ENCODE results near the gene APOA4. TPM values are rescaled to one million over a fixed set of nuclear protein-coding genes. Genes with fewer than 3 reads are reported as not detected.

APOA4 gene
- total RNA-seq (2014; rRNA removed; shearing (Covaris generic)) = not detected in 2 replicates
- not detected in 2 replicates for polyA plus RNA-seq (2014; cell fraction: nucleus; rRNA removed)

GRCh38 chr11:116823031-116823843 is at the start of gene APOA4:
Gene APOA4, minus strand, starts transcription at chr11:116823304. Its CDS starts 113 bp downstream, at chr11:116823191.
- no peak for DNase-seq (ENCODE audit: extremely low read depth, low read depth)

DNA sequence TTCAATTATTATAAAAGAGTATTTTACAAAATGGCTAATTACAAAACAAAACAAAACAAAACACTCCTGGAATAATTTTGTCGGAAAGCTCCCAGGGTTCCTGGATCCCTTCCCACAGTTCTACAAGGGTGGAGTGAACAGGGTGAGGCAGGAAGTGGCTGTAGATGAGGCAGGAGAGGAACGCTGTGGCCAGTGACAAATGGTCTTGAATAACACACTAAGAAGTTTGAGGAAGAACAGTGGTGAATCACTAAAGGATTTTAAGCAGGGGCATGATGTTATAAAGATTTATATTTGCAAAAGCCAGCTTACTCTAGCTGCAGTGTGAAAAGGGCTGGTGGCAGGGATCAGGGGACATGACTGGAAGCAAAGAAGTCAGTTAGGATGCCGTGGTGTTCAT is 48.1 kb upstream of the APOA4 start:
- no peak for DNase-seq (ENCODE audit: extremely low read depth, low read depth)

GRCh38 chr11:116870054-116870453 is 47.0 kb upstream of the APOA4 start:
- DNase-seq (ENCODE audit: extremely low read depth, low read depth) = no peak

- DNase-seq (ENCODE audit: extremely low read depth, low read depth) = no peak
These were observed 46.5 kb upstream of the APOA4 start for GRCh38 chr11:116869610-116870009.

DNA sequence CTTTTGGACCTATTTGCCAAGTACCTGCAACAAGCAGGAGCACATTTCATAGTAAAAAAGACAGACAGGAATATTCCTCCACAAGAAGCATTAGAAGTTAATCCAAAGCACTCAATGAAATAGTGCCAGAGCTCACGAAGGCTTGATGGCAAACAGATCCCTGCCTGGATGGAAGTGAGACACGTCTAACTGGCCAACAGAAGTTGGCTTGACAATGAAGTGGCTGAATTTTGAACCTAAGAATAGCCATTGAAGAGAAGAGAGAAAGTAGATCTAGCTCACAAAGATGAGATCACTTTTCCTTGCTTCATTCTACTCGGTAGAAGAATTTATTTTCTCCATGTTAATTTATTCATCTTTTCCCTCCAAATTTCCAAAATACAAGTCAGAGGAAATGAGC is 45.0 kb upstream of the APOA4 start:
- no peak for DNase-seq (ENCODE audit: extremely low read depth, low read depth)

GRCh38 chr11:116867619-116868018 is 44.5 kb upstream of the APOA4 start:
- no peak for DNase-seq (ENCODE audit: extremely low read depth, low read depth)

- no peak for DNase-seq (ENCODE audit: extremely low read depth, low read depth)
These were observed 43.8 kb upstream of the APOA4 start for GRCh38 chr11:116866804-116867455.

- DNase-seq (ENCODE audit: extremely low read depth, low read depth) = no peak
These were observed 42.6 kb upstream of the APOA4 start for GRCh38 chr11:116865696-116866095.

DNA sequence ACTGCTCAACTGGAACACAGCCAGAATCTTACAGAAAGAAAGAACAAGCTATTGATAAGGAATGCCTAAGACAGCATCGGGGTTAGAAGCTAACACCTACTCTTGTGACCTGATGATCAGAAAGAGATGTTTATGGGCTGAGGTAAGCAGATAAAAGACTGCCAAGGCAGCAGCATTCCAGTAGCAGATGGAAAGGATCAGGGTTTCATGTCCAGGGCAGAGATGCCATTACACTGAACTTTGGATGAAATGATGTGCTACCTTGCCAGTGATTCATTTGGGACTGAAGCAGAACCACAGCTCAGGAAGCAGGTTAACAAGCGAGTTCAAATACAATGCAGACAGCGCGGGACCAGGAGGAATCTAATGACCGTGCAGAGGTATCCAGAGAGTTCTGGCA is 41.4 kb upstream of the APOA4 start:
- no peak for DNase-seq (ENCODE audit: extremely low read depth, low read depth)

DNA sequence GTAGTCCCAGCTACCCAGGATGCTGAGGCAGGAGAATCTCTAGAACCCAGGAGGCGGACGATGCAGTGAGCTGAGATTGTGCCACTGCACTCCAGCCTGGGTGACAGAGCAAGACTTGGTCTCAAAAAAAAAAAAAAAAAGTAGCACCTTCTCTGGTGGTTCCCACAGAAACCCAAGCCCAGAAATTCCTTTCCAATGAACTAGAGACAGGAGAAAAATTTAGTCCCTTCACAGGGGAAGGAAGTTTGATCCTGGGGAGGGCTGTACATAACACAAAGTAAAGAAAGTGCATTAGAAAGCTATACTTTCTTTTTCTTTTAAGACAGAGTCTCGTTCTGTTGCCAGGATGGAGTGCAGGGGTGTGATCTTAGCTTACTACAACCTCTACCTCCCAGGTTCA is 39.8 kb upstream of the APOA4 start:
- no peak for DNase-seq (ENCODE audit: extremely low read depth, low read depth)

DNA sequence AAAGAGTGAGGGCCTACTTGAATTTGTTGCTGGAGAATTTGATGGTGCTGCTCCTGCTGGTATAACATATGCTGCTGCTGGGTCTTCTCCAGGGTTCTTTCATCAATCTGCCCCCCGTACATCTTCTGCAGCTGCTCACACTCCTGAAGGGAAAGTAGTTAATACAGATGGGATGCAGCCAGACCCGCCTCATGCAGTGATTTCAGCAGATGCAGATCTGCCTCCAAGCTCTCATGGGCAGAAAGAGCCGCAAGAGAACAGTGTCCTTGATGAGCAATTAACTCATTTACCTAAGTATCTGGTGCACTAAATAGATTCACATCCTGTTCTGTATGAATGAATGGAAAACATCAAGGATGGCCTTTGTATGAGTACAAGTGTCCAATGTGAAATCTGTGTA is 39.1 kb upstream of the APOA4 start:
- no peak for DNase-seq (ENCODE audit: extremely low read depth, low read depth)

- no peak for DNase-seq (ENCODE audit: extremely low read depth, low read depth)
These were observed 38.4 kb upstream of the APOA4 start for GRCh38 chr11:116861539-116861938.

- no peak for DNase-seq (ENCODE audit: extremely low read depth, low read depth)
These were observed 37.2 kb upstream of the APOA4 start for GRCh38 chr11:116860303-116860702.

GRCh38 chr11:116859175-116859574 is 36.1 kb upstream of the APOA4 start:
- DNase-seq (ENCODE audit: extremely low read depth, low read depth) = no peak

- DNase-seq (ENCODE audit: extremely low read depth, low read depth) = no peak
These were observed 34.8 kb upstream of the APOA4 start for GRCh38 chr11:116857936-116858335.

- no peak for DNase-seq (ENCODE audit: extremely low read depth, low read depth)
These were observed 34.2 kb upstream of the APOA4 start for GRCh38 chr11:116857316-116857715.

DNA sequence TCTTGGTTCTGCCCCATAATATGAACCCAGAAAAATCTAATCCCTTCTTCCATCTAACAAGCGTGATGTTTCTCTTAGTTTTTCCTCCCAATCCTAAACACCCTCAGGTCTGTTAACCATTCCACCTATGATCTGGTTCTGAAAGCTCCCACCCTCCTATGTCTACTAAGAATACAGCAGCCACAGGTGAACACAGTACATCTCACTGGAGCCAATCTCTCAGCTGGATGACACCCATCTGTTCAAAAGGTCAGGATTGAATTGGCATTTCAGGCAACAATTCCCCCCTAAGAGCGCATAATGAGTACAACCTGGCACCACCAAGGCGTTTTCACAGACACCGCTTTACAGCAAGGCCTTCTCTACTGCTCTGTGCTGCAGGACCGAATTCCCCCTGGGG is 33.3 kb upstream of the APOA4 start:
- no peak for DNase-seq (ENCODE audit: extremely low read depth, low read depth)

DNA sequence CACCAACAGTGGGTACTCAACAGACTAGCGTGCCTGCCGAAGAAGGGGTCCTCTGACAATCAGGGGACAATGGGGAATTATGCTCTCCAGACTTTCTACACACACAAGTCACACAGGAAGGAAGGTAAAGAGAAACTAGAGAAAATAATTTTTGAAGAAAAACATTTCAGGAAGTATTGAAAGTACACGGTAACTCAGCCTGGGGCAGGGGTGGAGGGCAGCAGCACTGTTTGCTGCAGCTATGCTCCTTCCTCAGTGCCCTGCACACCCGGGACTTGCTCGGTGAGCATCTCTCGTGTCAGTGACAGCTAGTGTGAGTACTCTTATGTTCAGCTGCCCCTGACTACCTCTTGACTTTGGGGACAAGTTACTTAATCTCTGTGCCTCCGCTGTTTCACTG is 32.3 kb upstream of the APOA4 start:
- DNase-seq (ENCODE audit: extremely low read depth, low read depth) = no peak

- no peak for DNase-seq (ENCODE audit: extremely low read depth, low read depth)
These were observed 30.5 kb upstream of the APOA4 start for GRCh38 chr11:116853461-116854073.

DNA sequence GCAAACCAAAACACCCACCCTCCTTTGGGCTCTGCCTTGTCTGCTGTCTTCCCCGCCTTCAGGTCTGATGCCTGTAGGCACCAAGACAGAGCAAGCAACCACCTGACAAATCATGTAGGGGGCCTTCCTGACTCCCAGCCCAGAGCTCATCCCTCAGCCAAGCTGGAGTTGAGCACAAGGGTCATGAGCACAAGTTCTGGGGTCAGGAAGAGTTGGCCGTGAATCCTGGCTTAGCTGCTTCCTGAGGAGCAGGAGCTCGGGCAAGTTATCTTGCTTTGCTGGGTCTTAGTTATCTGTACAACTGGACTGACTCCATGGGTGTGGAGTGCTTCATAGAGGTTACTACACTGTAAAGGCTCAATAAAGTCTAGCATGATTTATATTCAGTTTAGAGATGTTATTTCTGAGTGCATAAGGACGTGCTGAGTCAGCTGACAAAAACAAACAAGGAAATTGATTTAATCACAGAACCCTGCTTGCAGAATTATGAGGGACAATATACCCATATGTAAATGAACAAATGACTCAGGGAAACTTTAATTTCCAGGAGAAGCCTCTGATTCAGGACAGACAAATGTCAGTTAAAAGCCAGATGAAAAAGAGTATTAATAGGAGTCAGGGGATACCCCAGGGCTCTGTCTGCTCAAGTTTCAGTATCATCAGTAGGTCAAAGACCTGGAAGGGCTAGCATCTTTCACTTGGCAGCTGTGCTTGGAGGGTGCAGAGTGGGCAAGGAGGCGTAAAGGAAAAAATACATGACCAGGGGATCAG is 29.3 kb upstream of the APOA4 start:
- DNase-seq (ENCODE audit: extremely low read depth, low read depth) = no peak

DNA sequence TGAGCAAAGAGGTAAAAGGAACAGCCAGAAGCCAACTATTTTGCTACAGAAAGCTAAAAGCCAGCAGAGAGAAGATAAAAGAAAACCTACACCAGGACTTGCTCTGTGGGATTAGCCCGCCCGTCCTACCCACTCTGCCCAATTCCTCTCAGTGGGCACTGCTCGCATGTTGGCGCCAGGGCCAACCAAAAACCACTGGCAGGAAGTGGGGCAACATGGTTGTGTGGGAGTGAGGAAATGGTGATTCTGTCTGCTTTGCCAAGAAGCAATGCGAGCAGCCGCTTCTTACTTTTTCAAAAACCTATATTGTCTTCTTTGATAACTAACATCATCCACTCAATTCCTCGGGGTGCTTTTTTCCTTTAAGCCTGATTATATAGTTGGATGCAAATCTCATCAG is 28.5 kb upstream of the APOA4 start:
- DNase-seq (ENCODE audit: extremely low read depth, low read depth) = no peak
